ENCODE data around the gene MPND. TPM values are rescaled to one million over a fixed set of nuclear protein-coding genes. Genes with fewer than 3 reads are reported as not detected.

The MPND gene
- polyA plus RNA-seq, 1 of the 3 experiments (the other 2 are of a cell fraction) = 21.3 TPM

DNA sequence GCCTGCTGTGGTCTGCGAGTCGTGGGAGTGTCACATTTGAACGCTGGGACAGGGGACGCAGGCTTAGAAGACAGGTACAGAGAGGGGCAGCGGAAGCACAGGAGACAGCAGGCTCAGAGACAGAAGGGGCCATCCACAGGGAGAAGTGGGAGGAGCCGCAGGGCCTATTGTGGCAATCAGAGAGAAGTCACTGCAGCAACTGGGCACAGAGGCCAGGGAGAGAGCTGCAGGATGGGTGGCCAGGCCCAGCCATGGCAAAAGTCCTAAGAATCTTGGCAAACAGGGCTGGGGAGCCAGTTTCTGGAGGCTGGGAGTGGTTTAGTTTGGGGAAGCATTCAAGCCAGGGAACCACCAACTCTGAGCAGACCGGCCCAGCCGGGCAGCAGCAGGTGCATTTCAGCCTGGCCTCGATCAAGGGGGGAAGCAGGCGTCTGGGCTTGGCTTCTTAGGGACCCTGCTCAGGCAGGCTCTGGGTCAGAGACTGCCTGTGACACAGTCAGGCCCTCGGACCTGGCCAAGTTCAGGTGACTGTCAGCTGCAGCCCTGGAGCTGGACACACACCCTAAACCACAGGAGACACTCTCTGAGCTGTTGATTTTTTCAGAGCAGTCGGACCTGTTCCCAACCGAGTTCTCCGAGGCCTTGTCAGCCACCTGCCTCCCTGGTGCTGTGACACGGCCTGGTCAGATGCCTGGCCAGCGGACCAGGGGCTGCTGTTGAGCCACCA lies 45.1 kb downstream of the MPND start:
- no peak for DNase-seq

DNA sequence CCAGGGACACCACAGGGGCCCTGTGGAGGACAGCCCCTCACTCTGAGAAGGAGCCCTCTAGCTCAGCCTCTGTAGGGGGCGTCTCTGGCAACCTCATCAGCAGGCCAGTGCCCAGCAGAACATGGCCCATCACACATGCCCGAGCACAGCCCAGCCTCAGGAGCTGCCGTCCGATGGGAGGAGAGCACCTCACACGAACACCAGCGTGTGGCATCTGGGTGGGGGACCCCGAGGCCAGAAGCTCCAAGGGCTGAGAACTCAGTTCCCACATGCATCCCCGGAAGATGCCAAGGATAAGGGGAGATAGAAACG lies 45.7 kb downstream of the MPND start:
- Histone ChIP-seq H3K4me1 (ENCODE audit: control insufficient read depth in 1 of 2, insufficient read depth in 2 of 2, low read depth in 1 of 2, low read length in 1 of 2) (peaks cover 0 to 20% of the 10 kb centered on the region in 2 experiments; a peak in 1 of 4 replicates), H3K4me3 (ENCODE audit: low read depth in 2 of 2, low read length in 1 of 2) (no peak overlapping the region), H3K79me2 (ENCODE audit: insufficient read depth) (peaks cover 96% of the 10 kb centered on the region), H2AFZ (ENCODE audit: low read depth) (no peak overlapping the region), H3K4me2 (no peak overlapping the region), H3K9me3 (no peaks in the 10 kb centered on the region), H3K27ac (ENCODE audit: low read depth in 2 of 2, low read length in 1 of 2) (no peak overlapping the region), H4K20me1 (ENCODE audit: insufficient read depth) (peaks cover 86% of the 10 kb centered on the region), H3F3A (replicated peaks; ENCODE audit: insufficient read depth) (no peaks in the 10 kb centered on the region), H3K36me3 (replicated peaks in 1 of 2; ENCODE audit: control insufficient read depth in 1 of 2, insufficient read depth in 2 of 2, low read length in 1 of 2) (peaks cover 4 to 5% of the 10 kb centered on the region in 2 experiments), H3K9me2 (no peaks in the 10 kb centered on the region), H3K27me3 (ENCODE audit: insufficient read depth) (no peaks in the 10 kb centered on the region), H3K9ac (no peak overlapping the region)
- no peak for DNase-seq
- no peak for TF ChIP-seq TAF1 (IDR thresholded peaks at IDR 0.05; ENCODE audit: borderline replicate concordance, low read depth, low read length)
- TF ChIP-seq MEF2A (IDR thresholded peaks at IDR 0.05; ENCODE audit: borderline replicate concordance, low read depth) = no peak
- no peak for TF ChIP-seq FOXJ3 (CRISPR knock-in tag; IDR thresholded peaks at IDR 0.05)
- no peak for TF ChIP-seq FOSL2 (IDR thresholded peaks at IDR 0.05; ENCODE audit: borderline replicate concordance, low read depth)
- TF ChIP-seq EZH2phosphoT487 (IDR thresholded peaks at IDR 0.05; ENCODE audit: borderline replicate concordance, low read depth) = no peak
- TF ChIP-seq, protein P1, sequence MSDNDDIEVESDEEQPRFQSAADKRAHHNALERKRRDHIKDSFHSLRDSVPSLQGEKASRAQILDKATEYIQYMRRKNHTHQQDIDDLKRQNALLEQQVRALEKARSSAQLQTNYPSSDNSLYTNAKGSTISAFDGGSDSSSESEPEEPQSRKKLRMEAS (IDR thresholded peaks at IDR 0.05; ENCODE audit: low read depth) = no peak
- no peak for TF ChIP-seq MXI1 (IDR thresholded peaks at IDR 0.05; ENCODE audit: low read depth, low read length)
- TF ChIP-seq NFIC (IDR thresholded peaks at IDR 0.05; ENCODE audit: borderline replicate concordance) = no peak
- ChIA-PET CTCF (interaction anchor here (0.6 to 2.9 kb wide), 3 partner anchors 11 to 426 kb away, joined by 3 to 10 read pairs (median 3); partner anchors contain the start of gene SH3GL1), POLR2A (no interaction called here)
- 92% methylated on average over 7 of the region's 9 CpGs for WGBS (ENCODE audit: low lambda C conversion rate)

More for the DNA sequence above, 45.1 kb downstream of the MPND start:
- H3K36me3 ChIP-seq (replicated peaks in 1 of 2; ENCODE audit: control insufficient read depth in 1 of 2, insufficient read depth in 2 of 2, low read length in 1 of 2) = peaks cover 4 to 5% of the 10 kb centered on the region in 2 experiments
- WGBS (ENCODE audit: low lambda C conversion rate) = 96% methylated on average over 8 of the region's 16 CpGs
- no peaks in the 10 kb centered on the region for H3K9me3 ChIP-seq
- no peaks in the 10 kb centered on the region for H3K27me3 ChIP-seq (ENCODE audit: insufficient read depth)
- H3K4me3 ChIP-seq (ENCODE audit: low read depth in 2 of 2, low read length in 1 of 2) = no peak overlapping the region
- H3K9me2 ChIP-seq = no peaks in the 10 kb centered on the region
- peaks cover 89% of the 10 kb centered on the region for H4K20me1 ChIP-seq (ENCODE audit: insufficient read depth)
- H3K79me2 ChIP-seq (ENCODE audit: insufficient read depth) = peaks cover 96% of the 10 kb centered on the region
- H3F3A ChIP-seq (replicated peaks; ENCODE audit: insufficient read depth) = no peaks in the 10 kb centered on the region
- H3K27ac ChIP-seq (ENCODE audit: low read depth in 2 of 2, low read length in 1 of 2) = no peak overlapping the region; a peak in 1 of 4 replicates
- ChIA-PET POLR2A (interaction anchor here (1.5 kb wide), 1 partner anchor 13 kb away, joined by 5 read pairs; no protein-coding TSS in a partner anchor), CTCF (interaction anchor here (0.6 to 2.9 kb wide), 4 partner anchors 12 to 427 kb away, joined by 3 to 10 read pairs (median 4); partner anchors contain the start of gene SH3GL1)
- H3K4me2 ChIP-seq = no peak overlapping the region
- no peak overlapping the region for H3K9ac ChIP-seq
- H2AFZ ChIP-seq (ENCODE audit: low read depth) = no peak overlapping the region
- no peak for TF ChIP-seq CHD2 (IDR thresholded peaks at IDR 0.05; ENCODE audit: low read length, partially characterized antibody)
- TF ChIP-seq, protein P2, sequence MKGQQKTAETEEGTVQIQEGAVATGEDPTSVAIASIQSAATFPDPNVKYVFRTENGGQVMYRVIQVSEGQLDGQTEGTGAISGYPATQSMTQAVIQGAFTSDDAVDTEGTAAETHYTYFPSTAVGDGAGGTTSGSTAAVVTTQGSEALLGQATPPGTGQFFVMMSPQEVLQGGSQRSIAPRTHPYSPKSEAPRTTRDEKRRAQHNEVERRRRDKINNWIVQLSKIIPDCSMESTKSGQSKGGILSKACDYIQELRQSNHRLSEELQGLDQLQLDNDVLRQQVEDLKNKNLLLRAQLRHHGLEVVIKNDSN (IDR thresholded peaks at IDR 0.05; ENCODE audit: borderline replicate concordance, low read depth) = no peak
- H3K4me1 ChIP-seq (ENCODE audit: control insufficient read depth in 1 of 2, insufficient read depth in 2 of 2, low read depth in 1 of 2, low read length in 1 of 2) = peaks cover 0 to 20% of the 10 kb centered on the region in 2 experiments; a peak in 1 of 4 replicates
